ENCODE data around the gene AGMO.

GRCh38 chr7:15176089-15176488 lies 385.7 kb downstream of the AGMO start:
- no peak for TF ChIP-seq CTCF (IDR thresholded peaks at IDR 0.05 in 4 of 5, conservative IDR thresholded peaks at IDR 0.05 in 1 of 5)
- no peak for TF ChIP-seq POLR2A (IDR thresholded peaks at IDR 0.05)
